ENCODE data around the gene MASP1.

DNA sequence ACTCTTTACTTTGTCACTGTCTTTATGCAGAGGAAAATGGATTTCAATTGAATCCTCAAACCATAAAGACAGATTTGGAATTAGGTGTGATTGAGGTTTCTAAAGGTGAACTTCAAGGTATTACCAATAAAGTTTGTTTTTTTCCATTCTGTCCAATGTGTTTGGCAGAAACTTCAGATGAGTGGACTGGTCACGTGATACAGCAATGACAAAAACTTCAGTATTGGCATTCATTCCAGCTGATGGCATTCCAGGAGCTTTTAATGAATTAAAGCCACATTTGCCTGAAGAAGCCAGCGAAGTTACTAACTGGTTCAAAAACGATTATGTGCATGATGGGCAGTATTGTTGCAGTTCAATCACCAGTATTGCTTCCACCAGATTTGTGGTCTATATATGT is 4.5 kb upstream of the MASP1 start:
- no peak for TF ChIP-seq POLR2AphosphoS5 (IDR thresholded peaks at IDR 0.05; ENCODE audit: borderline replicate concordance, low read depth, low read length)
- TF ChIP-seq EZH2 (IDR thresholded peaks at IDR 0.05): no peak

Measured in SK-N-MC (cell line).